Activated CD4-positive, alpha-beta T cell treated with anti-CD3 and anti-CD28 coated beads, Interleukin-2, amount 50 U/mL, for 1 hour (primary cell): ENCODE data around the gene ST6GALNAC1.

ENCODE experiments used
- DNase-seq: peaks from one replicate; pipeline ENCODE4 v3.0.0-alpha.2; 2020

The ST6GALNAC1 gene

DNA sequence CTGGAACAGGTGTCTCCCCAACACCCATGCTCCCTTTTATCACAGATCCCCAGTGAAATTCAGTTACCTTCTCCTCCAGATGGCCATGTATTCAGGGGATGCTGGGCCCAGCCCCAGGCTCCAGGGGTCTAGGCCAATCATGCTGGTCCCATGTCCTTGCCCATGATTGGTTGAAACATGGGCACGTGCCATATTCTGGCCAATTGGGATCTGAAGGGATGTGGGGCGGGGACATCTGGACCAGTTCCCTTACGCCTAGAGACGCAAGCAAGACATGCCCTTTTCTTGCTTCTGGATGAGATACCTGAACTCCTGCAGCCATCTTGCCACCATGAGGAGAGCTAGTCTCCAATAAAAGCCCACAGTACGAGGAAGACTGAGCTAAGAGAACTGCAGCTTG is 31.0 kb upstream of the ST6GALNAC1 start:
- DNase-seq: no peak

GRCh38 chr17:76673729-76674128 is 30.2 kb upstream of the ST6GALNAC1 start:
- DNase-seq: no peak

DNA sequence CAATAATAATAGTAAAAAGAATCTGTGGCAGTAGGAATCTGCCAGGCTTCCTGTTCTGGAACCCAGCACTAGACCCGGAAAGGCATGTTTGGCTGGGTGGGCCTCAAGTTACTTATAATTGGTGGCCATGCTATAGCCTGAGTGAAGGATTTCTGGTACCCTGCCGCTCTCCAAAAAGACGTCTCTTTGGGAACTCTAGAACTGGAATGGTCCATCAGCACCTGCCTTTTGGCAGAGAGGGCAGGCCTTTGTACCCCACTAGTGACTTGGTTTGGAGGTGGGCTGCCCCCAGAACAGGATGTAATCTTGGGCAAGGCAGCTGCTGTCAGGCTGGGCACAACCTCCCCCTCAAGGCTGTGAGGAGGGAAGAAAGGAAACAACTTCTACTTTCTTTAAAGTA is 29.3 kb upstream of the ST6GALNAC1 start:
- DNase-seq: no peak

GRCh38 chr17:76672270-76672851 is 28.8 kb upstream of the ST6GALNAC1 start:
- no peak for DNase-seq

- DNase-seq: no peak
Measured at GRCh38 chr17:76671912-76672262, 28.3 kb upstream of the ST6GALNAC1 start.

GRCh38 chr17:76671123-76671911 is 27.8 kb upstream of the ST6GALNAC1 start:
- DNase-seq: peak; percentile 98

DNA sequence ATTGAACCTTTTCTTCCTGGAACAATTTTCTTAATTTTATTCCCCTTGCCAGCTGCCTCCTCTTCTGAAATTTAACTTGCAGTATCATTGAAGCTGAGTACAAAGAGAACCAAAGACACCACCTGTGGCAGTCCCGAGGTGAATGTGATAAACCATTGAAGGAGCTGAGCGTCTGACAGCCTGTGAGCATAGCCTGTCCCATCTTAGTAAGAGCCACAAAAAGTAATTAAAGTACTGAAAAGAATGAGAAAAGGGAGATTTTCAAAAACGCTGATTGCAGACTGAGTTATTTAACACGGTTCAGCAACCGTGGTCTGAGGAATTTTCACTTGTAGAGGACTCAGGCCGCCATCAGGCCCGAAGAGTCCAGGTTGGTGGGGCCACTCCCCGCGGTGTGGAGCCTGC is 27.2 kb upstream of the ST6GALNAC1 start:
- no peak for DNase-seq

- DNase-seq: no peak
Measured at GRCh38 chr17:76670020-76670717, 26.6 kb upstream of the ST6GALNAC1 start.

GRCh38 chr17:76667786-76668453 is 24.4 kb upstream of the ST6GALNAC1 start:
- DNase-seq: no peak

- no peak for DNase-seq
Measured at GRCh38 chr17:76667491-76667755, 23.9 kb upstream of the ST6GALNAC1 start.

DNA sequence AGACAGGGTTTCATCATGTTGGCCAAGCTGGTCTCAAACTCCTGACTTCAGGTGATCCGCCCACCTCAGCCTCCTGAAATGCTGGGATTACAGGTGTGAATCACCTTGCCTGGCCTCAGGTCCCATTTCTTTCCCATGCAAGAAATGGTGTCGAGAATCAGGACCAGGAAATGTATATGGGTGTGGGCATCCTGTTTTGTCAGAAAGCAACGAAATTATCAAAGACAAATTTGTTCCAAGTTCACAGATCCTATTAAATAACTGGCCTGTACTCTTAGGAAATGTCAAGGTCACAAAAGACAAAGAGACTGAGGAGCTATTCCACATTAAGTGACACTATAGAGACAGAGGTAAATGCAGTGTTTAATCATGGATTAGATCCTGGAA is 17.1 kb upstream of the ST6GALNAC1 start:
- DNase-seq: no peak

- peak; percentile 26 for DNase-seq
Measured at GRCh38 chr17:76659928-76660655, 16.5 kb upstream of the ST6GALNAC1 start.

DNA sequence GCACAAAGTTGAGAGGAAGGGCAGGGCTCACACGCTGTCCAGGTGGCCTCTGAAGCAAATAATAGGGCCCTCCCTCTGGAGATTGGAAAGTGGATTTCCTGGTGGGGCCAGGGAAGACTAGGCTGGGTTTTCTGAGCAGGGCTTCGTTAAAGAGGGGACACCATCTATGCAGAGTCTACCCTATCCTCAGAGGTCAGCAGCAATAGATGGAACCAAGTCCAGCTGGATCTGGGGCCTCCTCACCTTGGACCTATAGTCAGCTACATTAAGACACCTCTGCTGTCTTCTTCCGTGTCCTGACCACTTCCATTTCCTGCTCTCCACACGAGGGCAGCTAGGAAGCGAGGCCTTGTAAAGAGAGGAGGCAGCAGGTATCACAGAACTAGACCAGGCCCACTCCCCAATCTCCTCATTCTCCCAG is 14.7 kb upstream of the ST6GALNAC1 start:
- DNase-seq: no peak

DNA sequence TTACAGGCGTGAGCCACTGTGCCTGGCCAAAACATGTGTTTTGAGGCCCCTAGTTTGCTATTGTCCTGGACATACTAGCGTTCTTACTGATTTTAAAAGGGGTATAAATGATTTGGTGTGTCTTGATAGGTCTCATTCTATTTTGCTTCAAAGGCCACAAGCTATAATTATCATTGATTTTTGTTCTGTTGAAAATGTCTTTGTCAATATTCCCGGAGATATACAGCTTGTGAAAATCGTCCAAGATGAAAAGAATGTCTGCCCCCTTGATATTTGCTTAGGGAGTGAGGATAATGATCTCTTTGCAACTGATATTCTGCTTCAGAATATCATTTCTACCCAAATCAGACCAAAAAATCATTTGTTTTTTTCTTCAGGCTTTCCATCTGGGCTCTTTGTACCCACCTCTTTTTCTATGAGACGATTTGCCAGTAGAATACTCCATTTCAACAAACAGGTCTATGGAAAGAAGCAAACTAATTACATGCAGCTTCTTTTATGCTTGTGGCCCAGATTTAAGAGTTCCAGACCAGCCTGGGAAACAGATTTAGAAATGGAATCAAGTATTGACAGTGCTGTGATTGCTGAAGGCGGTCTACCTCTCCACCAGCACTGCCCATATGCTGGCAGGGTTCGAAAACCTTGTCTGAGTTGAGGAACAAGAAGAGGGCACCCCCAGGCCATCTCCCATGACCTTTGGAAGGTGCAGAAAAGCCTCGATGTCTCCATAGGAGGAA is 14.1 kb upstream of the ST6GALNAC1 start:
- DNase-seq: no peak

DNA sequence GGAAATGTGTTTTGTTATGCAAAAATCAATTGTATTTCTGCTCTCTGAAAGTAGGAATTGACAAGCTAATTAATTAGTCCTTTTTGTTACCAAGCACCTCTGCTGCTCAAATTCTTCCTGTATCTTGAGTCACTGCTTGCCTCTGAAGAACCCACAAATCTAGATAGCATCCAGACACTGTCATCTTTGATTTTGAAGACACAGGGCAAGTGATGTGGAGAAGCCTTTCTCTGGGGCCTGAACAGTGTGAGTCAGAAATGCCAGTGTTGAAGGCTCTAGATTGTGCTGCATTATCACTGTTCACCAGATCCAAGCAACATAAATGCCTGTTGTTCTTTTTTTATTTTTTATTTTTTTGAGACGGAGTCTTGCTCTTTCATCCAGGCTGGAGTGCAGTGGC is 10.9 kb upstream of the ST6GALNAC1 start:
- DNase-seq: no peak

DNA sequence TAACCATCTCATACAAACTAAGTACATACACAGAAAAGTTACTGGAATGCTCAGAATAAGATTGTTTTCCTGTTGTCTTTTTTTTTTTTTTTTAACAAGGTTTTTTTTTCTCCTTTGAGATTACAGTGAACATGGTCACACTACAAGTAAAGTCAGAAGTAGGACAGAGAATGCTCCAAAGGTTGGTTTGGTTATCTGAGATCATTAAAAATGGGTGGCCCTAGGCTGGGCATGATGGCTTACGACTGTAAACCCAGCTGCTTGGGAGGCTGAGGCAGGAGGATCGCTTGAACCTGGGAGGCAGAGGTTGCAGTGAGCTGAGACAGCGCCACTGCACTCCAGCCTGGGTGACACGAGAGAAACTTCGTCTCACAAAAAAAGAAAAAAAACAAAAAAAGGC is 6.9 kb upstream of the ST6GALNAC1 start:
- no peak for DNase-seq

- DNase-seq: no peak
Measured at GRCh38 chr17:76646712-76647111, 3.2 kb upstream of the ST6GALNAC1 start.

DNA sequence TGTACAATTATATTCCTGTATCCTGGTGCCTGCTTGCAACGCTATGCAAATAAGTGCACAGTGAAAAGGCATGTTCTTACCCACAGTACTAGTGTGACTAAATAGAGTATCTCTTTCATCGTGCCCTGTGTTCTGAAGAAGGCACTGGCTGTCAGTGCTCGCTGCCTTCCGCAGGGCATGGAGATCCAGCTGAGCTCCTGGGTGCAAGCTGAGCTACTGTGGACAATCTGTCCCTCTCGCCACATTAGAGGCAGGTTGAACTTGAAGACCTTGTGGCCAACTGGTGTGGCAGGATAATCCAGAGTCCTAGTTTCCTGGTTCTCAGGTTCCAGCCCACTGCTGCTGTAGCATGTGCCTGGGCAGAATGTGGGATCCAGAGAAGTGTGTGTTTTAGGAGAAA is 1.9 kb upstream of the ST6GALNAC1 start:
- DNase-seq: no peak

DNA sequence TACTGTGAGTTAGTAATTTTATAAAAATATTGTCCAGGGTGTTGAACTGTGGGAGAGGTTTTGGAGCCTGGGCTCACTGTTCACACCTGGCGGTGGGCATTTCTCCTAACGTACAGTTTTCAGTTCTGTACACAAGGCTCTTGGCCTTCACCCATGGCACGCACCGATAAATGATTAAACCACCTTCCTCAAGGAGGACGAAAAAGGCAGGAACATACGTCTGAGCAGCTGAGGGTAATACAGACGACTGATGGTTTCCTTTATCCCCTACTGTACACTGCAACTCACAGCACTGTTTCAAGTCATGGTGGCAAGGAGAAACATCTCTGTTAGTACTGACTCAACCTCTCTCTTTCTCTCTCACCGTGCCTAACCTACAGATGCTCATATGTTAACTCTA is 1.4 kb upstream of the ST6GALNAC1 start:
- DNase-seq: no peak

- DNase-seq: no peak
Measured at GRCh38 chr17:76642994-76643393, 563 bp downstream of the ST6GALNAC1 start.

GRCh38 chr17:76642032-76642561 is 1.5 kb downstream of the ST6GALNAC1 start:
- DNase-seq: no peak

GRCh38 chr17:76641501-76641900 is 2.1 kb downstream of the ST6GALNAC1 start:
- no peak for DNase-seq
